Fibroblast of skin of scalp (primary cell): ENCODE results near the gene LPXN.
"Not testable (repeated sequence)": the region's sequence is repeated elsewhere in the genome, so short reads cannot be mapped to it uniquely, and the experiment has no call there.

Source experiments
- DNase-seq: peaks from one replicate; pipeline ENCODE4 v3.0.0-alpha.2; 2013

The LPXN gene

DNA sequence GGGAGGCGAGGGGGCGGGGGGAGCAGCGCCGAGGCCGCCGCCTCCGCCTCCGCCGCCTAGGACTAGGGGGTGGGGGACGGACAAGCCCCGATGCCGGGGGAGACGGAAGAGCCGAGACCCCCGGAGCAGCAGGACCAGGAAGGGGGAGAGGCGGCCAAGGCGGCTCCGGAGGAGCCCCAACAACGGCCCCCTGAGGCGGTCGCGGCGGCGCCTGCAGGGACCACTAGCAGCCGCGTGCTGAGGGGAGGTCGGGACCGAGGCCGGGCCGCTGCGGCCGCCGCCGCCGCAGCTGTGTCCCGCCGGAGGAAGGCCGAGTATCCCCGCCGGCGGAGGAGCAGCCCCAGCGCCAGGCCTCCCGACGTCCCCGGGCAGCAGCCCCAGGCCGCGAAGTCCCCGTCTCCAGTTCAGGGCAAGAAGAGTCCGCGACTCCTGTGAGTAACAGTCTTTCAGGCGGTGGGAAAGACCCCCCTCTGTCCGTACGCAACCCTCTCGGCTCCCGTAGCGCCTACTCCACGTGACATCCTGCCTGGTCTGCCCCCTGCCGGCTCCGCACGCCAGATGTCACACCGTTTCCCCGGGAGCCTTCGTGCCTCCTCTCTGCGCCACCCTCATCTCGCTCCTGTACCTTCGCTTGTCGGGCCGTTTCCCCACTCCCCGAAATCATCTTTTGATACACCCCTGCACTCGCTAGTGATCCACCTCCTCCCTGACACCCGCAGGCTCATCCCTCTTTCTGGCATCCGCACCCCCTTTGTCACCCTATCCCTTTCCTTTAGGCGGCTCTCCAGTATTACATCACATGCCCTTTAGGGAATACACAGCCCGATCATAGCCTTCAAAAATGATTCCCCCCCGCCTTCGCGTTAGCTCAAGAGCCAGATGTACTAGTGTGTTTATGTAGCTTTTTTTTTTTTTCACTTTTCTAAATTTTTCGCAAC lies 3.8 kb upstream of the LPXN start:
- DNase-seq, result peak; percentile 93

DNA sequence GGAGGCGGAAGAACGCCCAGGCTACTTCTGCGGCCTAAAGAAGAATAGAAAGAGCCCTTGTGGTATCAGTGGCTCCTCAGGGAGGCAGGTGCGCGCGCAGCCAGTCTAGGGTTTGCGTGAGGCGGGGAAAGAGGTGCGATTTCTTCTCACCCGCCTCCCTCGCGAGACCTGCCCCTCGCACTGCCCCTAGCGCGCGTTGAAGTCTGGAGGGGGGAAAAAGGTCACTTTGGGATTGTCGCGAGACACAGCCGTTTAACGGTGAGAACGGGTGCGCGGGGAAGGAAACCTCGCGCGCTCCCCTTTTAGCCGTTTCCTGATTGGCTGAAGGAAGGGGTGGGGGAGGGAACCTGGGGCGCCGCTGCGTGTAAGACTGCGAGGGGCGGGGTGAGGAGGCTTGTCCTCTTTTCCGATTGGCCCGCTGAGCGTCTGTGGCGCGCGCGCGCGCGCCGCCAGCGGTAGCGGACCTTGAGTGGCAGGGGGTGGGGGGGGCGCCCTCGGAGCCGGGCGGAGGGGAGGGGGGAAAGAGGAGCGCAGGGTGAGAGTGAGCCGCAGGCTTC lies 3.1 kb upstream of the LPXN start, which contains the start of gene ZFP91:
Gene ZFP91, plus strand, starts transcription at position 429 of the 557 bp plus-strand sequence. CDS start 219 bp downstream, outside the sequence.
- DNase-seq, result peak; percentile 99

- peak; percentile 99 for DNase-seq
These were observed 2.5 kb upstream of the LPXN start for GRCh38 chr11:58578136-58578634.

GRCh38 chr11:58577555-58578135 lies 2.0 kb upstream of the LPXN start:
- DNase-seq, result peak; percentile 78

DNA sequence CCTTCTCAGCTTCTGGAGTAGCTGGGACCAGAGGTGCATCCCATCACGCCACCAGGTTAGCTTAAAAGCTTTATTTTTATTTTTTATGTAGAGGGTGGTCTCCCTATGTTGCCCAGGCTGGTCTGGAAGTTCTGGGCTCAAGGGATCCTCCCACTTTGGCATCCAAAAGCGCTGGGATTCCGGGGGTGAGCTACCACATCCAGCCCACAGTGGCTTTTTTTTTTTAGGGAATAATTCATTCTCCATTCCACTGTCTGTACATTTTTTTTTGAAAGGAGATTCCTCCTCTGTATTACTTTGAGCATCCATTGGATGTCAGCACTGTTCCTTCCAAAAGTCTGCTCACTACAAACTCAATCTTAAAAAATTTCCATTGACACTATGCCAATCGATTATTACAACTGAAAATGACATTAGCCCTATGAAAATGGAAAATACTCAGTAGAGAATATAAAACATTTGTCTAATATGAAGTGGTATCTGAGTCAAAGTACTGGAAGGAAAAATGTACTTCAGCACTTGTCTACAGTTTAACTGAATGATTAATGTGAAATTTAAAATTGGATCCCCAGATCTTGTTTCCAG lies 1.3 kb upstream of the LPXN start:
- DNase-seq, result peak; percentile 51

- peak; percentile 65 for DNase-seq
These were observed 775 bp downstream of the LPXN start for GRCh38 chr11:58574881-58575280.

GRCh38 chr11:58573451-58574104 lies 2.1 kb downstream of the LPXN start:
- peak; percentile 84 for DNase-seq

GRCh38 chr11:58572906-58573305 lies 2.8 kb downstream of the LPXN start:
- DNase-seq, result not testable (repeated sequence)

- peak; percentile 55 for DNase-seq
These were observed 7.7 kb downstream of the LPXN start for GRCh38 chr11:58567889-58568512.

GRCh38 chr11:58564231-58564630 lies 11.4 kb downstream of the LPXN start:
- no peak for DNase-seq

- no peak for DNase-seq
These were observed 13.3 kb downstream of the LPXN start for GRCh38 chr11:58562375-58562800.

GRCh38 chr11:58561394-58562098 lies 14.1 kb downstream of the LPXN start:
- no peak for DNase-seq

- DNase-seq, result no peak
These were observed 14.8 kb downstream of the LPXN start for GRCh38 chr11:58560842-58561241.

DNA sequence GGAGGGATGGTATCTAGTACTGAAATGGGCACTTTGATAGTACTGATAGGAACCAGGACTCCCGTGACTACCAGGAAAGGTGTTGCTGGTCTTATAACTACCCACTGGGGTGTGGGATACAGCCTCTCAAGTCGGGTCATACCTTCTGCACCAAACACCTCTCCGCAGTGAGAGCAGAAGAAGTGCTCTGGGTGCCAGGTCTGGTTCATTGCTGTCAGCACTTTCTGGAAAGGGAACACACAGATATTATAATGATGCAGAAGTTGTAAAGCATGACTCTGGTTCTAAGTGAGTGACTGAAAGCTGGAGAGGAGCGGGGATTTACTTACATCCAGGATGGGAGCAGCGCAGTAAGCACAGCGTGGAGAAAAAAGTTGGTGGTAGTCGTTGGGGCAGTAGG lies 26.0 kb downstream of the LPXN start:
- no peak for DNase-seq

- no peak for DNase-seq
These were observed 28.8 kb downstream of the LPXN start for GRCh38 chr11:58546841-58547240.

DNA sequence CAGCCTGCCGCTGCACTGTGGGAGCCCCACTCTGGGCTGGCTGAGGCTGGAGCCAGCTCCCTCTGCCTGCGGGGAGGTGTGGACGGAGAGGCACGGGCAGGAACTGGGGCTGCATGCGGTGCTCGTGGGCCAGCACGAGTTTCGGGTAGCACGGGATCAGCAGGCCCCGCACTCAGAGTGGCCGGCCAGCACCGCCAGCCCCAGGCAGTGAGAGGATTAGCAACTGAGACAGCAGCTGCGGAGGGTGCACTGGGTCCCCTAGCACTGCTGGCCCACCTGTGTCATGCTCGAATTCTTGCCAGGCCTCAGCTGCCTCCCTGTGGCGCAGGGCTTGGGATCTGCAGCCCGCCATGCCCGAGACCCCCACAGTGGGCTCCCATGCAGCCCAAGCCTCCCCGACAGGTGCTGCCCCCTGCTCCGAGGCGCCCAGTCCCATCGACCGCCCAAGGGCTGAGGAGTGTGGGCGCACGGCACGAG lies 43.8 kb downstream of the LPXN start:
- DNase-seq, result no peak

DNA sequence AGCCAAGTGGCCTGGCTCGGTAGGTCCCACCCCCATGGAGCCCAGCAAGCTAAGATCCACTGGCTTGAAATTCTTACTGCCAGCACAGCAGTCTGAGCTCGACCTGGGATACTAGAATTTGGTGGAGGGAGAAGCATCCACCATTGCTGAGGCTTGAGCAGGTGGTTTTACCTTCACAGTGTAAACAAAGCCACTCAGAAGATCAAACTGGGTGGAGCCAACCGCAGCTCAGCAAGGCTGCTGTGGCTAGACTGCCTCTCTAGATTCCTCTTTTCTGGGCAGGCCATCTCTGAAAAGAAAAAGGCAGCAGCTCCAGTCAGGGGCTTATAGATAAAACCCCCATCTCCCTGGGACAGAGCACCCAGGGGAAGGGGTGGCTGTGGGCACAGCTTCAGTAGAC lies 45.4 kb downstream of the LPXN start:
- no peak for DNase-seq

- DNase-seq, result no peak
These were observed 48.2 kb downstream of the LPXN start for GRCh38 chr11:58527429-58527828.

GRCh38 chr11:58526721-58527120 lies 48.9 kb downstream of the LPXN start:
- DNase-seq, result no peak

DNA sequence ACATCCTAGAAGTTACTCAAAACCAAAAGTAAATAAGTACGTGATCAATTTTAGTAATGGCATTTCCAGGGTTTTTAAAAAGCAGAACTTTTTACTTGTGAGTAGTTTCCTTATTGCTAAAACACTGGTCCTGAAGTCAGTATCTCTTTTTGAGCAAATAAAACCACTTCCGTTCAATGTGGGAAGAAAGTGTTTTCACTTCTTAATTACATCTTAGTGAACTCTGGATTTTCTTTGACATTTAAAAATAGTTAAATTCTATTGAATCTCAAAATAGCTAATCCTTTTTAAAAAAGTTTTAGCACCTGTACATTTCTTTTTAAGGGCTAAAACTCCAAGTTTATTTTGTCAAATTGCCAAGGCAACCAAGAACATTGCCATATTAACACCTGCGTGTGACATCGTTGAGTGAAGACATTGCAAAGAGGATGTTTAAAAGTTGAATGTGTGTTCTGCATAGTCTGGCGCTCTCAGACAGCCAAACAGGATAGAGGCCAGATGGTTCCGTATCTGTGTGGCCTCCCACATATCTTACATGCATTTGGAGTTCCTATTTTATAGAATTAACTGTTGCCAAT lies 50.5 kb downstream of the LPXN start:
- DNase-seq, result no peak
